CD4-positive, CD25-positive, alpha-beta regulatory T cell (primary cell): ENCODE data around the gene DDX39A. TPM values are rescaled to one million over a fixed set of nuclear protein-coding genes. Genes with fewer than 3 reads are reported as not detected.
A peak's percentile ranks its signal among the peaks of the same experiment; 100 is the strongest.

Experiments
- ATAC-seq, 2 donors: fragments of 150-1000 bp; cut with Tn5 transposase; one replicate each; pipeline ENCODE4 v1.10.0; 2021; ENCODE audit warnings: low read depth in 2 of 2, moderate number of reproducible peaks in 2 of 2, moderate library complexity in 1 of 2
- DNase-seq, 3 donors: peaks; one replicate each; pipeline versions ENCODE4 v3.0.0 to v3.0.0-alpha.2; 2012 to 2022; ENCODE audit warnings: mixed read lengths in 1 of 3
- H3K27ac ChIP-seq: one replicate; pipeline ENCODE4 v1.7.0; 2013; ENCODE audit warnings: mild to moderate bottlenecking, low read length; ENCODE audit not compliant: insufficient read depth, poor library complexity, severe bottlenecking
- H3K27me3 ChIP-seq: one replicate; pipeline ENCODE4 v1.7.0; 2013; ENCODE audit warnings: low read length; ENCODE audit not compliant: control insufficient read depth, insufficient read depth
- H3K36me3 ChIP-seq: one replicate; pipeline ENCODE4 v1.7.0; 2013; ENCODE audit warnings: mild to moderate bottlenecking, low read length, moderate library complexity; ENCODE audit not compliant: control insufficient read depth, insufficient read depth
- H3K4me1 ChIP-seq: 2 replicates; pipeline ENCODE4 v1.7.0; 2013; ENCODE audit warnings: mild to moderate bottlenecking, low read length; ENCODE audit not compliant: insufficient read depth, control insufficient read depth, poor library complexity, severe bottlenecking
- H3K4me3 ChIP-seq: one replicate; pipeline ENCODE4 v1.7.0; 2013; ENCODE audit warnings: low read depth, mild to moderate bottlenecking, low read length, moderate library complexity
- H3K9me3 ChIP-seq, 2 experiments: 1 replicate in 1 of 2; 2 replicates in 1 of 2; pipeline ENCODE4 v1.7.0; 2013; ENCODE audit warnings: low read length in 2 of 2, mild to moderate bottlenecking in 1 of 2, moderate library complexity in 1 of 2; ENCODE audit not compliant: control insufficient read depth in 2 of 2
- H3K27ac Mint-ChIP-seq, 3 donors: one replicate each; pipeline ENCODE4 v1.8.0; 2020 to 2022; ENCODE audit warnings: mild to moderate bottlenecking in 3 of 3, mixed read lengths in 3 of 3, moderate library complexity in 2 of 3
- H3K27me3 Mint-ChIP-seq: one replicate; pipeline ENCODE4 v1.8.0; 2022; ENCODE audit warnings: mild to moderate bottlenecking, mixed read lengths
- H3K36me3 Mint-ChIP-seq: one replicate; pipeline ENCODE4 v1.8.0; 2020; ENCODE audit warnings: mixed read lengths
- H3K4me1 Mint-ChIP-seq, 4 donors: one replicate each; pipeline ENCODE4 v1.8.0; 2020 to 2022; ENCODE audit warnings: mixed read lengths in 4 of 4, mild to moderate bottlenecking in 1 of 4
- H3K4me3 Mint-ChIP-seq, 4 donors: one replicate each; pipeline ENCODE4 v1.8.0; 2020 to 2022; ENCODE audit warnings: mild to moderate bottlenecking in 4 of 4, mixed read lengths in 4 of 4, moderate library complexity in 3 of 4
- H3K9me3 Mint-ChIP-seq, 7 donors: one replicate each; pipeline ENCODE4 v1.8.0; 2020 to 2022; ENCODE audit warnings: mixed read lengths in 7 of 7, mild to moderate bottlenecking in 3 of 7, moderate library complexity in 2 of 7
- polyA plus RNA-seq, 4 donors: library from polyadenylated mRNA; unstranded; fragments of 300-500 nt; fragmentation: Illumina TruSeq; gene quantifications; one replicate each; pipeline ENCODE4 v1.2.3, GENCODE V29; 2021
- total RNA-seq: library from RNA; stranded (reverse); gene quantifications from one replicate; pipeline ENCODE4 v1.2.3, GENCODE V29; 2022

The DDX39A gene
- total and polyA plus RNA-seq, 5 donors from 2014 or later: 110 to 232 (median 130) TPM

GRCh38 chr19:14363183-14364097 lies 55.7 kb downstream of the DDX39A start:
- Mint-ChIP-seq H3K4me1 (peaks cover 6 to 63% (median 37%) of the 10 kb centered on the region in 4 donors), H3K9me3 (peaks cover 0 to 2% (median 0%) of the 10 kb centered on the region in 7 donors), H3K27ac (peak overlapping the region; percentile 85 to 96 (median 92)), H3K36me3 (no peaks in the 10 kb centered on the region), H3K4me3 (peak overlapping the region; percentile 75 to 92 (median 85)), H3K27me3 (no peaks in the 10 kb centered on the region)
- Histone ChIP-seq H3K4me1 (peaks cover 46% of the 10 kb centered on the region), H3K27me3 (no peaks in the 10 kb centered on the region), H3K4me3 (peak overlapping the region; percentile 41), H3K9me3 (no peaks in the 10 kb centered on the region), H3K27ac (peak overlapping the region; percentile 69), H3K36me3 (no peaks in the 10 kb centered on the region)
- DNase-seq (peak; percentile 29 to 54 (median 29)), ATAC-seq (no peak)

GRCh38 chr19:14361824-14362223 lies 57.3 kb downstream of the DDX39A start:
- Histone ChIP-seq H3K4me3 (no peak overlapping the region), H3K9me3 (no peaks in the 10 kb centered on the region), H3K27ac (peak overlapping the region; percentile 25), H3K36me3 (no peaks in the 10 kb centered on the region), H3K4me1 (peaks cover 34% of the 10 kb centered on the region), H3K27me3 (no peaks in the 10 kb centered on the region)
- Mint-ChIP-seq H3K27ac (peak overlapping the region; percentile 60 to 99 (median 89)), H3K9me3 (no peaks in the 10 kb centered on the region), H3K4me3 (peak overlapping the region; percentile 74 to 91 (median 76)), H3K36me3 (no peaks in the 10 kb centered on the region), H3K4me1 (peaks cover 0 to 56% (median 32%) of the 10 kb centered on the region in 4 donors), H3K27me3 (no peaks in the 10 kb centered on the region)
- peak in 2 of 3 donors; percentile 58 to 72 for DNase-seq
- ATAC-seq: peak; percentile 47 to 48

Other genes starting within 250 kb of the DDX39A start
- 8.2 TPM for gene ADGRL1, start 213.2 kb downstream of the DDX39A start, total RNA-seq
- gene ADGRL1, start 213.2 kb downstream of the DDX39A start, polyA plus RNA-seq: under 1 TPM in 3 of 4 donors, not detected in 1; 0.21 to 0.40 (median 0.29) TPM
- gene ADGRE5, start 37.9 kb downstream of the DDX39A start, total RNA-seq: 670 TPM
- 100 to 1,000 TPM; 122 to 174 (median 144) TPM for gene ADGRE5, start 37.9 kb downstream of the DDX39A start, polyA plus RNA-seq
- 151 TPM for gene PKN1, start 14.0 kb upstream of the DDX39A start, total RNA-seq
- gene PKN1, start 14.0 kb upstream of the DDX39A start, polyA plus RNA-seq: 10 to 100 TPM; 43.2 to 61.7 (median 52.1) TPM
- gene PTGER1, start 56.0 kb upstream of the DDX39A start, total RNA-seq: not detected
- not detected for gene PTGER1, start 56.0 kb upstream of the DDX39A start, polyA plus RNA-seq
- gene GIPC1, start 76.8 kb upstream of the DDX39A start, total RNA-seq: 37.5 TPM
- 10 to 100 TPM; 44.0 to 62.0 (median 55.7) TPM for gene GIPC1, start 76.8 kb upstream of the DDX39A start, polyA plus RNA-seq
- gene DNAJB1, start 99.1 kb upstream of the DDX39A start, total RNA-seq: 754 TPM
- 100 to 1,000 TPM; 302 to 349 (median 332) TPM for gene DNAJB1, start 99.1 kb upstream of the DDX39A start, polyA plus RNA-seq
- 159 TPM for gene TECR, start 110.3 kb upstream of the DDX39A start, total RNA-seq
- gene TECR, start 110.3 kb upstream of the DDX39A start, polyA plus RNA-seq: 100 to 1,000 TPM; 304 to 351 (median 335) TPM
- gene NDUFB7, start 152.7 kb upstream of the DDX39A start, total RNA-seq: 51.4 TPM
- 100 to 1,000 TPM; 196 to 238 (median 218) TPM for gene NDUFB7, start 152.7 kb upstream of the DDX39A start, polyA plus RNA-seq
- 0.25 TPM for gene CLEC17A, start 163.7 kb upstream of the DDX39A start, total RNA-seq
- gene CLEC17A, start 163.7 kb upstream of the DDX39A start, polyA plus RNA-seq: not detected